Erythroblast (primary cell): ENCODE results near the gene TDRD10.

Experiments used
- GATA1 ChIP-seq: IDR thresholded peaks from 2 replicates; pipeline ENCODE4 v1.6.1; 2011; ENCODE audit warnings: low read depth, mild to moderate bottlenecking, control low read depth, low read length, moderate library complexity
- POLR2A ChIP-seq: IDR thresholded peaks from 2 replicates; pipeline ENCODE4 v1.6.1; 2011; ENCODE audit warnings: mild to moderate bottlenecking, low read length

DNA sequence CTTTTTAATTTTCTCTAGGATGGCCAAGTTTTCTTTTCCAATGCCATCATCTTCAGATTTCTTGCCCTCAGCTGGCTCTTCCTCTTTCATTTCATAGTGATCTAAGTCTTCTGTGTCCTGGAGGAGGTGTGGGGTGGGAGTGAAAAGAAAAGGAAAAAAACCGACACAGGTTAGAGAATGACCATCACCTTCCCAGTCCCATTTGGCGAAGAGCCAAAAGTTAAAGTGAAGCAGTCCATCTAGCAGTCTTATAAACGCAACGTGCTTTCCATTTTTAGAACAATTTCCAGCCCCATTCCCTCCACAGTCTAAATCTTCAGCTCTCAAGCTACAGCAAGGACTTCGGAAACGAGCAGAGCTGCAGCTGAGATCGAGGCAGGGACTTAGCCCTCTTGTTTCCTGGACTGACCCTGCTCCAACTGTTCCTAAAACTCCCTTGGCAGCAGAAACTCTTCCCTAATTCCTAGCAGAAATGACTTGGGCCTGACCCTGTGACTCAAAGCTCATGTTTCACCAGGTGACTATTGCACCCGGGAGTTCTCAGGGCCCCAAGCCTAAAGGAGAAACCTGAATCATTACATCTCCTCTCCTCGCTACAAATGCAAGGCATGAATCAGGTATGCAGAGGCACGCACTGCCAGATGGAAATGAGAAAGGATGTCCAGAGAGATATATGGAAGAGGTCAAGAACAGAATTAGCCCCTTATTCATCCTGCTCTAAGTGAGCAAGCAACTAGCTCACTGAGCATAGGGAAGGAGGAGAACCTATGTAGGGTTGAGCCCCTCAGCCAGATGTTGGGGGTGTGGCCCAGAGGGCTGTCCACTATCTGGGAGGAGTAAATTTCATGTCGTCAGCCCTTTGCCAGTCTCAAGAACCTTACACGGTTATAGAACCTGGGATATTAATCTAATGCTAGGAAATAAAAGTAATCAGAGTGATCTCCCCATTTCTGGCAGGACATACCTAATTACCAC is 51.3 kb downstream of the TDRD10 start:
- TF ChIP-seq POLR2A, result no peak
- no peak for TF ChIP-seq GATA1
